Fibroblast of skin of left quadriceps (primary cell): ENCODE measurements around the gene STXBP5L.
"Not testable (repeated sequence)": the region's sequence is repeated elsewhere in the genome, so short reads cannot be mapped to it uniquely, and the experiment has no call there.

Experiments used
- DNase-seq, 2 experiments: peaks; one replicate each; pipeline ENCODE4 v3.0.0-alpha.2; 2013; ENCODE audit warnings: low read depth in 2 of 2

The STXBP5L gene

DNA sequence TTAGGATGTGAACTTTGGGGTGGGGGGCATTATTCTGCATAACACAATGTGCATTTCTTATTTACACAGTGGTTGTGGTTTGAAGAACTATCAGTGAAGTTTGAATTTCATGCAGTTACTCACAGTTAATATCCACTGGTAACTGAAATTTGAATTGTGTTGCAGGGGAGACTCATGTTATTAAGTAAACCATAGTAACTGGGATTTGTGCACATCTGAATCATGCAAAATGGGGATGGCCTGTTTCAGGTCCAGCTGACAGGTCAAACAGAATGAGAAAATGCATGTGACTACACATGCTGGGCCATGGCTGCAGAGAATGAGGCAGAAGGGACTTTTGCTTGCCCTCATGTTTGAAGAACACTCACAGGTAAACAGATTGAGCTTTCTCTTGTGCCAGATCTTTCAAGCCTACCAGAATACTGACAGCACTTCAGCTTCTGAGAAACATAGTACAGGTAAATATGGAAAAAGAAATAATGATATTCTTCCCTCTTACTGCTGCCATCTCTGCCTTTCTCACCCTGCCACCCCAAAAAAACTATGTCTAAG is 522.7 kb downstream of the STXBP5L start:
- no peak for DNase-seq

DNA sequence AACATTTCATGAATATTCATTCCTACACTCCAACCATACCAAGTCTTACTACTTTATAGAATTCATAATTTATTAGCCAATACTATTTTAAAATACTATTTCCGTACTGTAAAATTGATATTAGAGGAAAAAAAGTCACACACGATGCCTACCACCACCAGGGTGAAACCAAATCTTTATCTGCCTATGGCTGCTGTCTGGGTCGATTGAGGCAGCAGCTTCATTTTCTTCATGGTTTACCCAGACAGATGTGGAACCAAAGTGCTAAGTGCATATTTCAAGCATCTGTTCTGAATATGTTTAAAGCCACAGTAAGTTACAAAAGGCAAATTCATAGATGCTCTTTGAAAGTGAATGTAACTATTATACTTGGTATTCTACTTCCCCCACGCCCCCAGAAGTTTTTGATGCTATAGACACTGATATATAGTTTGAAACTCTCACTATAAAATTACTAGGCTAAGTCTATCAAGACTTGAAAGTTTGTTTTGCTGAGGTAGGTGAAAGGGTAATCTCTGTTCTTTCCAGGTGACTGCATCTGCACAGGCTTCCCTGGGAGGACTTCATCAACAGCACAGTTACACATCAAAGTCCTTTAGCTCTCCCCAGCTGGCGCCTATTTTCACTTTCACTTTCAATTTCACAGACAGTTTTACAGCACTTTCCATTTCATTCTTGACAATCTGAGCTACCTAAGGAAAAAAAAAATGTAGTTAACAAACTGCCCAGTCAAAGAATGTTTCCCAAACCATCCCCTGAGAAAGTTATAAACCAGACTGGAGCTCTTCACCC is 523.9 kb downstream of the STXBP5L start:
- peak; percentile 13 to 27 for DNase-seq

DNA sequence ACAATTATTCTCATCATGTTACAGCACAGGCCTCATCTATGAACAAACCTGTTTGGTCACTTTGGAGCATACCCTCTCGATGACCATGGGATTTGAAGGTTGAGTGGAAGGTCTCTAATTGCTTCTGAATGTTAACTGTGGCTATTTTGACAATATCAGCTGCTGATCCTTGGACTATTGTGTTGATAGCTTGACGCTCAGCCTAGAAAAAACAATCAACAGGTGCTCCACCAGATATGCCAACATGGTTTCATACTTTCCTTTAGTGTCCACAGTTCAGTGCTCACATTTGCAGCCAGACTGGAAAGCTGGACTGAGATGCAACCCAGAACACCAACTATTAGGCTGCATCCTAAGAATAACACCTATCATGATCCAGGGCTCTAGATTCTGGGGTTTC is 528.1 kb downstream of the STXBP5L start:
- DNase-seq: no peak

DNA sequence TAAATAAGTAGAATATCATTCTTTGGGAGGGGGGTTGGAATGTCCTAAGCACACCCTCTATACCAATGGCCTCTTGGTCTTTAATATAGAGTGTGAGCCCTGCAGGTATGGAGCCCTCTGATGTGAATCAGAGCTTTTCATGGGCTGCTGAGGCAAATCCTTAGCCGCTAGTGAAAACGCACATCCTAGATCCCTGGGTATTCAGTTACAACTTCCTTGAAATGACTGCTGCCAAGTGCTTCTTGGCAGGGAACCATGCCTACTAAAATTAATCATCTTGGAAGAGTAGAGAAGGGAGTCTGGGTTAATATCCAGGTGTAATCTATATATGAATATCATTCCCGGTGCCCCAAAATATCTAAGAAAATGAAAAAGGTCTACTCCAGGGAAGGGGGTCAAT is 528.6 kb downstream of the STXBP5L start:
- no peak for DNase-seq

DNA sequence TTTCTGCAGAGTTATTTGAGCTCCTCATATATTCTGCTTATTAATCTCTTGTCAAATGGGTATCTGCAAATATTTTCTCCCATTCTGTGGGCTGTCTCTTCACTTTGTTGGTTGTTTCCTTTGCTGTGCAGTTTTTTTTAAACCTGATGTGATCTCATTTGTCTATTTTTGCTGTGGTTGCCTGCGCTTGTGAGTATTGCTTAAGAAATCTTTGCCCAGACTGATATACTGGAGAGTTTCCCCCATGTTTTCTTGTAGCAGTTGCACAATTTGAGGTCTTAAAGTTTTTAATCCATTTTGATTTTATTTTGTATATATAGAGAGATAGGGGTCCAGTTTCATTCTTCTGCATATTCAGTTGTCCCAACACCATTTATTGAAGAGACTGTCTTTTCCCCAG is 535.5 kb downstream of the STXBP5L start:
- no peak for DNase-seq

DNA sequence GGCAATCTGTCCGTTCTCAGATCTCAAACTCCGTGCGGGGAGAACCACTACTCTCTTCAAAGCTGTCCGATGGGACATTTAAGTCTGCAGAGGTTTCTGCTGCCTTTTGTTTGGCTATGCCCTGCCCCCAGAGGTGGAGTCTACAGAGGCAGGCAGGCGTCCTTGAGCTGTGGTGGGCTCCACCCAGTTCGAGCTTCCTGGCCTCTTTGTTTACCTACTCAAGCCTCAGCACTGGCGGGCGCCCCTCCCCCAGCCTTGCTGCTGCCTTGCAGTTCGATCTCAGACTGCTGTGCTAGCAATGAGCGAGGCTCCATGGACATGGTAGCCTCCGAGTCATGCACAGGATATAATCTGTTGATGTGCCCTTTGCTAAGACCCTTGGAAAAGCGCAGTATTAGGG is 543.7 kb downstream of the STXBP5L start:
- DNase-seq: not testable (repeated sequence)

DNA sequence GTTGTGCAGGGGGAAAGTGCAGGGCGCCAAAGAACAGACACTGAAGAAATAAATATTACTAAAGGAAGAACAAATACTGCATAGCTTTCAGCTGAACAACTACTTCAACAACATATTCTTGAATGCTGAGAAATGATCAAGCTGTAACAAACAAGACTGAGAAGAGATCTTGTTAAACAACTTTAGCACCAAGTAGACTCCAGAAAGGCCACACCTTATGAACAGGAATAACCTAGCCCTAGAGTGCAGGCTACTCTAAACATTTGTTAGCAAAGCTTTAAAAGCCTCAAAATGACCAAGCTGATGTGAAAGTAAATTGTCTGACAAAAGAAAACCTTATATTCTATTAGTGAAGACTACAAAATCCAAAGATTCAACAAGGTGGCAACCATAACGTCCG is 554.6 kb downstream of the STXBP5L start:
- DNase-seq: no peak

DNA sequence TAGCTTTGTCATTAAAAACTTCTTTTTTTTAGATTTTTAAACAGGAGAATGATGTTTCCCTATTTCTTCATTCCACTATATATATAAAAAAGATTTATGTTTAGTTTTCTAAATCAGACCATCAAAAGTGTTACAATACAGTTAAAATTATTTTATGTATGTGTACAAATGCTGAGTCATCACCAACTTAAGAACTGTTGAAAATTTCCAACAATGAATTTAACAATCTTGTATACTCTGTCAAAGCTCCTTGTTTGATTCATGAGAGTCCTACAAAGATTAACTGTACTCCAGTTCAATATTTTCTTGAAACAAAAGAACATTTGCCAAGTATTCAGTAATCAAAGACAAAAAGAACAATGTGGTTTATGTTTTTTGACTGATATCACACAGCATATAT is 555.7 kb downstream of the STXBP5L start:
- DNase-seq: no peak

DNA sequence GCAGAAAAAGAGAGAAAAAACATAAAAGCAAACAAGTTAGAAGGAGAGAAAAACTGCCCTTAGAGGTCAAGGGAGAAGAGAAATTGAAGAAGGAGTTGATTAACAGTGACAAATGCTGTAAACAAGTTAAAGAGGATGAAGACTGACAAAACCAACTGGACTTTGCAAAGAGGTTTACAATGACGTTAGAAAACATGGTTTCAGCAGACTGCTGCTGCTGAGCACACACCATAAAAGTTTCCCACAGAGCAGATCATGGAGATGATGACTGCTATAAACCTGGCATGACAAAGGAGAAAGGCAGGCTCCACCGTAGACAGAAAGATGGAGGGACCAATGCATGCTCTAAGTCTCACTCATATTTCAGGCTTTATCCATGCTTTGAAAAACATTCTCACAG is 559.1 kb downstream of the STXBP5L start:
- no peak for DNase-seq

DNA sequence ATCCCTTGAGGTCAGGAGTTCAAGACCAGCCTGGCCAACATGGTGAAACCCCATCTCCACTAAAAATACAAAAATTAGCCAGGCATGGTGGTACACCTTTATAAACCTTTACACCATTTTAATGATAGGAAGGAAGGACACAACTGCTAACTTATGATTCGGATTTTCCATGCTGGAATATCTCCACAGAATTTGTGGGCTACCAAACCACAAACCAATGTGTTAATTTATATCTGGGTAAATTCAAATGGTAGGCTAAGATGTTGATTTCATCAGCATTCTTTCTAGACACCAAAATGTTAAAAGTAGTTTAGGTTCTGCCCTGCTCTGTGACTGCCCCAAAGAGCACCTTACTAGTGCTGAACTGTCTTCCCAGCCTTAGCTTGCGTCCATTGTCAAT is 565.0 kb downstream of the STXBP5L start:
- no peak for DNase-seq
